NCI-H524 treated with DMSO at 0.1 percent for 48 hours (cell line): ENCODE measurements around the gene SELENOS.

Experiments
- DNase-seq: peaks from one replicate; lab custom pipeline; 2025; lab: John Stamatoyannopoulos, UW

Gene SELENOS

DNA sequence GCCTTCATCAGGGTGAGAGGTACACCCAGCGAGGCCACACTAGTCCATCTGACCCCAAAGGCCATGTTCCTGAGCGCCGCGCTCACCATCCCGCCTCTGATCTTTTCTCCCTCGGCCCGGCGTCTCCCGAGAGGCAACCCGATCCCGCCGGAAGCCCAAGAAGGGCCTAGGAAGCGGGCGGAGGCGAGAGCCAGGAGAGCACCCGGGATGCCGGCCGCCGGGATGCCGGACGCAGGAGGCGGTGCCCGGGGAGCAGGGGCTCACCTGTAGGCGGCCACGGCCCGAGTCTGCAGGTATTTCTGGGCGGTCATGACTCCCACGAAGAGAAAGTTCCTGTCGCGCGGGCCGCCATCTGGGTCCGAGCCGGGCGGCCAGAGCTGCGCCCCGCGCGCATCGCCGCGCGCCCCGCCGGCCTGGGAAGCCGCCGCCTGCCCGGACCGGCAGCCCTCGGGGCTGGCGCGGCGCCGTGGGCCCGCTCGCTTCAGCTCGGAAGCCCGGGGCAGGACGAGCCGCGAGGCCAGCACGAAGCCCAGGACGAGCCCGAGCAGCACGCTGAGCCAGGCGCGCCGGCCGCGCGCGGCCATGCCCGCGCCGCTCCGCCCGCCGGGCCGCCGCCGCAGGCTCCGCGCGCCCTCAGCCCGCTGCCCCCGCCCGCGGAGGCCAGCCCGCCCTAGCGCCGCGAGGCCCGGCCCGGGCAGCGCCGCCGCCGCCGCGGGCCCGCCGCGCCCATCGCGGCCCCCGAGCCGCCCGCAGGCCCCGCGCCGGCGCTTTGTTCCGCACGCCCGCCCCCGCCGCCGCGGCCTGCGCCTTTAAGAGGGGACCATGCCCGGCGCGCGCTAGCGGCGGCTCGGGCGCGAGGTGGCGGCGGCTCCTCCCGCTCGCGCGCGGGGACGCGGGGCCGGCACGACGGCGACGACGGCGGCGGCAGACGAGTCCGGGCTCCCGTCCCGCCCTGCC lies 26.1 kb downstream of the SELENOS start:
- no peak for DNase-seq

- peak; percentile 10 for DNase-seq
These were observed 26.9 kb downstream of the SELENOS start for GRCh38 chr15:101250341-101250831.

- DNase-seq = no peak
These were observed 29.0 kb downstream of the SELENOS start for GRCh38 chr15:101248274-101248673.

- DNase-seq = no peak
These were observed 30.2 kb downstream of the SELENOS start for GRCh38 chr15:101246824-101247745.

DNA sequence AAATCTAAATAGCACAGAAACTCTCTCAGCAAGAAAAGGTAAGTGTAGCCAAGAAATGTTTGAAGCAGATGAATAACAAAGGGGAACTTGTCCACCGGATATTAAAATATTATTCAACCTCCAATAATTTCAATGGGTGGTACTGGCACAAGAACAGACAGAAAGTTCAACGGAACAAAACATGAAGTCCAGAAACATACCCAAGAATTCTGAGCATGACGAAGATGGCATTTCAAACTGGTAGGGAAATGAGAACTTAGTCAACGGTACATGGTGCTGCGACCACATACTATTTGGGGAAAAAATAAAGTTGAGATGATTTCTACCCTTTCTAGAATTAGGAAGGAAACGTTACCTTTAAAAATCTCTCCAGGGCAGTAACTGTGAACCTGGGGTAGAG lies 30.9 kb downstream of the SELENOS start:
- DNase-seq = no peak

DNA sequence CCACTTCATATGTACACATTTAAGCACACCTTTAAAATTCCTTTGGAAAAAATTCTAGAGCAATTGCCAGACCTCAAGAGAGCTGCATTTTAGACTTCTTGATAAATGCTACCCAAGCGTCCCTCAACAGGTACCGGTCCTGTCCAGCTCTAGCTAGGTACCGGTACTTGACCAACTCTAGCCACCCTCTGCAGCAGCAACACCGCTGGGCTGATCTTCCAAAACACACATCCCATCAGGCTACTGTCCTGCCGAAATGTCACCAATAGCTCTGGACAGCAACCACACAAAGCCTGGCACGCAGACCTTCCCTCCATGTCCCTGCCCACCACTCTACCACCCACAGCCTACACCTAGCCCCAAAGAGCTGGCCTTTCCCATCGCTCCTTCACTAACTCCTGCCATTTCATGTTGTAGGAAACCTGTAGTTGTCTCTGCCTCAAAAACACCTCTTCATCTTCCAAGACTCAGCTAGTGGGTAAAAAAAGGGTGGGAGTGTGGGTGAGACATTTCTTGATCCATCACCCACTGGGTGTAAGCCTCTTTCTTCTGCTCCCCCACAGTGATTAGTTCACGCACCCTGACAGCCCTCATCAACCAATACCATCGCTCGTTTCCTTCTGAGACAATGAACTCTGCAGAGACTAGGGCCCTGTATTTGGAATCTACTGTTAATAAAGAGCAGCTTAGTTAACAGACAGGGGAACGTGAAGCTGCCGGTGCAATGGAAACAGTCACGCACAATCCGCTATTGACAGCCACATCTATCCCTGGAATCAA lies 32.2 kb downstream of the SELENOS start:
- DNase-seq = no peak

DNA sequence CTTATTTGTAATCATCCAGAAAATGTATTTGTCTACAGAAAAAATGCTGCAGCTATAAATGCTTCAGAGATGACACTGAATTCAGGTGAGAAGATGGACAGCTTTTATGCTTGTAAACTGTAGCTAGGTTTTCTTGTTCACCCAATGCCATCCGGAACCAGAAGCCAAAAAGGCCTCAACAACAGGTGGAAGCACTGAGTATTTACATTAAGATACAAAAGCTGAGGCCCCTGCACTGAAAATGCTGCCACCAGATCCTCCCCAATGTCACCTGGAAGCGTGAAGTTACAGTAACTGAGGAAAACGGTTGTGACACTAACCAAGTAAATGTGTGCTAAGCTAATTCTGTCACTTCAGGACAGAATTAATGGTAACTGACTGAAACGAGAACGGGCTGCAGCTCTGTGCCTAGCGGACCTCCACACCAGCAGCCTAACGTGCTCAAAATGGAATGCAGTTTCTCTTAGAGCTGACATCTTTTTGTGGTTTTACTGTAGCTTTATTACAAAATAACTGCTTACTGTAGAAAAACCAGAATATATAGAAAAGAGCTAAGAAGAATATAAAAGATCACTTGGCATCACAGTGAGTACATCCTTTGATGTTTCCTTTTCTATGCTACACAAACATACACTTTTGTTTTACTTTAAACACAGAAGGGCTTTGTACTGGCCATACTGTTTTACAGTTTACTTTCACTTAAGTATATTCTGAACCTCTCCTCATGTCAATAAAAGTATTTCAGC lies 33.1 kb downstream of the SELENOS start:
- DNase-seq = no peak

- no peak for DNase-seq
These were observed 33.9 kb downstream of the SELENOS start for GRCh38 chr15:101243420-101243819.

DNA sequence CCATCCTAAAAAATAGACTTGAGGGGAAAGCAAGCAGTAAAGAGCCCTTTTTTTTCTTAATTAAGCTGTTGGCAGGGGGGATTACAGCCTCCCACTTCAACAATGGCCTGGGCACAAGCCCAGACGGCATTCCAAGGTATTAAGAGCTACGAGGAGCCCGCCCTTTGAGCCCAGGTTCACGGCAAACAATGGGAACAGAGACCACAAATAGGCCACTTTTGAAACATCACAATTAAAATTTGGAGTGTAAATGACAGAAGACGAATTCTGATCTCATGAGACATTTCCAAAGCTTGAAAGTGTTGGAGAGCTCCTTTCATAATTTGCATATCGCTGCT lies 34.3 kb downstream of the SELENOS start:
- no peak for DNase-seq

- no peak for DNase-seq
These were observed 34.9 kb downstream of the SELENOS start for GRCh38 chr15:101242160-101242998.

DNA sequence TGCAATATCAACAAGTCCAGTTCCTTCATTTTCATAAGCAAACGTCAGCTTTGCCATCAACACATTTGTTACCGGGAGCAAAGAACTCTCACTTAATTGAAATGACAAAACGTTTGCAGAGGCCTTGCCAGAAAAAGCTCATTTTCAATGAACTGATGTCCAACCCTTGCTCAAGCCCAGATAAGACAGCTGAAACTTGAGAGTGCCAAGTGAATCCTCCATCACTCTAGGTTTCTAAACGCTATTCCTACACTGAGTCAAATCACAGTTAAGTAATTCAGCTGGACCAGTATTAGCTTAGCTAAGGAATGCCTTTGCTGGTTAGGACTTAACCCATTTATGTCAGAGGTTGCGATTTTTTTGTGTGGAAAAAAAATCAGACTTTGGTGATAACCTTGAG lies 36.9 kb downstream of the SELENOS start:
- DNase-seq = no peak

- no peak for DNase-seq
These were observed 37.6 kb downstream of the SELENOS start for GRCh38 chr15:101239724-101240136.

DNA sequence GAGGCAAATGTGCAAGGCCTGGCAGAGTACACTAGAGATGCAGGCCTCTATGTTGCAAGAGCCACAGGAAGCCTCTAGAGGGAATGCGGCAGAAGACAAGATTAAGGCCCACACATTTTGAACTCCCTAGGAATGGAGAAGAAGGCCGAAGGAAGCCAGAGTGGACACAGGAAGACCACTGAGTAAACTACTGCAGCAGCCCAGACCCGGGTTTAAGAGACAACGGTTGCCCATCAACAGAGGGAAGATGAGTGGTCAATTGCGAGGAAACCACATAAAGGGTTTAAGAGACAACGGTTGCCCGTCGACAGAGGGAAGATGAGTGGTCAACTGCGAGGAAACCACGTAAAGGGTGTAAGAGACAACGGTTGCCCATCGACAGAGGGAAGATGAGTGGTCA lies 40.0 kb downstream of the SELENOS start:
- DNase-seq = no peak

GRCh38 chr15:101233651-101234280 lies 43.5 kb downstream of the SELENOS start:
- DNase-seq = no peak

DNA sequence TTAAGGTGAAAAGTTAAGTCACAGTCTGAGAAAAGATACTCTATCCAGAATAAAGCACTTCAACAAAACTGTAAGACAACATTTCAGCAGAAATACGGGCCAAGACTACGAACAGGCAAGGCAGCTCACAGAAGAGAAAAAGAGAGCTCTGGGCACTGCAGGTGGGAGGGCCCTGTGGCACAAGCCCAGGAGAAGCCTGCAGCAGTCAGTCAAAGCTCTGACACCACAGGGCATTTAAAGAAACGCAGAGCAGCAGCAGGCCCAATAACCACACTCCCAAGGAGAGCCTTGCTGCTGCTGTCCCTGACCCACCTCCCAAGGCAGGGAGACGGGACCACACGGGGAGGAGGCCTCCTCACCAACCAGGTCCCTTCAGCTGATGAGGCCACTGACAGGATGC lies 44.6 kb downstream of the SELENOS start:
- DNase-seq = no peak

DNA sequence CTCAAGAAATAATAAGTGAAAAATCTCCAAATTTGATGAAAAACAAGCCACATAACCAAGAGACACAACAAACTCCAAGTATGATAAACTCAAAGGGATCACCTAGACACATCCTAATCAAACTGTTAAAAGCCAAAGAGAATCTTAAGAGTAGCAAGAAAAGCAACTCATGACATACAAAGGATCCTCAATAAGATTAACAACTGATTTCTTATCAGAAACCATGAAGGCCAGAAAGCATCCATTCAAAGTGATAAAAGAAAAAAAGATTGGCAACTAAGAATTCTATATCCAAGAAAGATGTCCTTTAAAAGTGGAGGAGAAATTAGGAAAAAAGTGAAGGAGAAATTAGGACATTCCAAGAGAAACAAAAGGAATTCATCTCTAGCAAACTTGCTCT lies 49.0 kb downstream of the SELENOS start:
- DNase-seq = no peak

DNA sequence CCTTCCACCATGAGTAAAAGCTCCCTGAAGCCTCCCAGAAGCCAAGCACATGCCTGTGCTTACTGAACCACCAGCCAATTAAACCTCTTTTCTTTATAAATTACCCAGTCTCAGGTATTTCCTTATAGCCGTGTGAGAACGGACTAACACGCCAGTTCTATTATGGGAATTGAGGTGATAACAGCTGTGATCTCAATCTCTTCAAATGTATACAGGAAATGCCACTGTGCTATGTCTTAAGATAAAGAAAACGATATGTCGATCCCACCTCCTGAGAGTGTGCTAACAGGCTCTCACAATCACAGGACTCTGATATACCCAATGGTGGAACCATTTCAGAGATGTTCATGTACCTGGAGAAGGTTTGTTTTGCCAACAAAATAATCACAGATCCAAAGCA lies 51.6 kb downstream of the SELENOS start:
- no peak for DNase-seq
